Neutrophil (primary cell): ENCODE data around the gene SEPSECS.

Experiments used
- H3K27ac ChIP-seq: fragments of 200-600 bp; sonication (generic); 2 replicates; pipeline ENCODE4 v1.5.1; 2016; ENCODE audit warnings: mild to moderate bottlenecking, moderate library complexity
- H3K27me3 ChIP-seq: fragments of 200-600 bp; sonication (generic); 2 replicates; pipeline ENCODE4 v1.6.0; 2016; ENCODE audit warnings: mild to moderate bottlenecking
- H3K36me3 ChIP-seq: fragments of 200-600 bp; sonication (generic); 2 replicates; pipeline ENCODE4 v1.5.1; 2017
- H3K4me1 ChIP-seq, 2 experiments: fragments of 200-600 bp in 1 of 2; sonication (generic) in 1 of 2; 1 replicate in 1 of 2; 2 replicates in 1 of 2; pipeline versions ENCODE4 v1.5.1 to v1.6.1; 2013 to 2016; ENCODE audit warnings: low read depth in 1 of 2, low read length in 1 of 2, mild to moderate bottlenecking in 1 of 2, moderate library complexity in 1 of 2; ENCODE audit not compliant: control insufficient read depth in 1 of 2, insufficient read depth in 1 of 2
- H3K4me3 ChIP-seq, 2 experiments: fragments of 200-600 bp in 1 of 2; sonication (generic) in 1 of 2; 1 replicate in 1 of 2; 2 replicates in 1 of 2; pipeline ENCODE4 v1.5.1; 2013 to 2016; ENCODE audit warnings: low read depth in 1 of 2, low read length in 1 of 2, mild to moderate bottlenecking in 1 of 2, moderate library complexity in 1 of 2
- H3K9me3 ChIP-seq: fragments of 200-600 bp; sonication (generic); 2 replicates; pipeline ENCODE4 v1.5.1; 2016
- CTCF ChIP-seq: fragments of 200-600 bp; sonication (generic); IDR thresholded peaks from 2 replicates; pipeline ENCODE4 v1.5.1; 2016; ENCODE audit warnings: antibody characterized with exemption

The SEPSECS gene

GRCh38 chr4:25076625-25077398 is 83.4 kb downstream of the SEPSECS start:
- Histone ChIP-seq H3K9me3 (no peaks in the 10 kb centered on the region), H3K27ac (no peak overlapping the region), H3K4me1 (no peaks in the 10 kb centered on the region), H3K4me3 (no peak overlapping the region), H3K36me3 (no peaks in the 10 kb centered on the region), H3K27me3 (peaks cover 7% of the 10 kb centered on the region)
- no peak for TF ChIP-seq CTCF

- no peak overlapping the region for H3K27ac ChIP-seq
- no peaks in the 10 kb centered on the region for H3K36me3 ChIP-seq
- H3K4me1 ChIP-seq, result no peaks in the 10 kb centered on the region
- H3K4me3 ChIP-seq, result no peak overlapping the region
- TF ChIP-seq CTCF, result no peak
- H3K9me3 ChIP-seq, result no peaks in the 10 kb centered on the region
- H3K27me3 ChIP-seq, result peaks cover 7% of the 10 kb centered on the region
These were observed 84.4 kb downstream of the SEPSECS start for GRCh38 chr4:25075851-25076250.

- TF ChIP-seq CTCF, result no peak
- no peaks in the 10 kb centered on the region for H3K9me3 ChIP-seq
- no peaks in the 10 kb centered on the region for H3K36me3 ChIP-seq
- no peak overlapping the region for H3K4me3 ChIP-seq
- no peaks in the 10 kb centered on the region for H3K4me1 ChIP-seq
- no peak overlapping the region for H3K27ac ChIP-seq
- peaks cover 7% of the 10 kb centered on the region for H3K27me3 ChIP-seq
These were observed 85.1 kb downstream of the SEPSECS start for GRCh38 chr4:25075129-25075528.

GRCh38 chr4:25070545-25070944 is 89.7 kb downstream of the SEPSECS start:
- Histone ChIP-seq H3K9me3 (no peaks in the 10 kb centered on the region), H3K4me3 (no peak overlapping the region), H3K27ac (no peak overlapping the region), H3K4me1 (no peaks in the 10 kb centered on the region), H3K27me3 (peaks cover under 1% of the 10 kb centered on the region), H3K36me3 (no peaks in the 10 kb centered on the region)
- no peak for TF ChIP-seq CTCF
